GM10847 (cell line): Measurements from ENCODE around the gene CDH13.

Source experiments
- POLR2A ChIP-seq: IDR thresholded peaks from 2 replicates; pipeline ENCODE4 v1.6.1; 2011; ENCODE audit not compliant: insufficient read length; ENCODE audit errors: extremely low read depth

Gene CDH13

DNA sequence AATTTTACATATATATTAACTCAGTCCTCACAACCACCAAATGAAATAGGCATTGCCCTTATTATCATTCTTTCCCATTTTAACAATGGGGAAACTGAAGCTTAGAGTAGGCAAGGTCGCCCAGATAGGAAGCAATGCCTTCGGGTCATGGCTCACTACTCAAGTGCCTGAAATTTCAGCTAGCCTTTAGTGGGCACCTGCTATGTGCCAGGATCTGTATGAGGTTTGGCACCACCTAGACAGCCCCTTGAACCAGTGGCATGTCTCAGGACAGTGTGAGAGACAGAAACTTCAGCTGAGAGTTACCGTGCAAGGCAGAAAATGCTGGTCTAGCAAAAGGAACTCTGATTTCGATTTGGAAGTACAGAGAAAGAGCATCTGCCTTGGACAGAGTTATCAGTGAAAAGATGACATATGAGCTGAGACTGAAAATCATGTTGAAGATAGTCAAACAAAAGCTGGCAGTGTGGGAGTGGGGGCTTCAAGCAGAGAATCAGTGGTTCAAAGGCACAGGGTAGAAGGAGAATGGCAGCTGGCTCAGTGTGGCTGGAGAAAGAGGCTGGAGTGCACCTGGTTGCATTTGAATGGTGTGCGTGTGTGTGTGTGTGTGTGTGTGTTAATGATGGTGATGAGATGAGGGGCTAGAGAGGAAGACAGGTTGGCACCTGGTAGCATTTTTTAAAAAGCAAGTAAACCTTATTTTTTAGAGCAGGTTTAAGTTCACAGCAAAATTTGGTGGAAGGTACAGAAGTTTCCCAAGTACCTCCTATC, 29.1 kb downstream of the CDH13 start:
- no peak for TF ChIP-seq POLR2A

DNA sequence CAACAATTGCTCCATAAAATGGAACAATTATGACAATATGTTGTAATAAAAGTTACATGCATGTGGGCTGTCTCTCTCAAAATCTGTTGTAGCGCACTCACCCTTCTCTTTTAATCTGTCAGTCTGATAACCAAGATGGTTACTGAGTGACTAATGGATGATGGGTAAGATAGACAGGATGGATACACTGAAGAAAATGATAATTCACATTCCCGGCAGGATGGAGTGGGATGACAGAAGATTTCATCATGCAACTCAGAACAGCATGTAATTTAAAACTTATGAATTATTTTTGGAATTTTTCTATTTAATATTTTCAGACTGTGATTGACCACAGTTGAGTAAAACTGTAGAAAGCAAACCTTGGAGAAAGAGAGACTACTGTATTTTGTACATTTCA, 30.5 kb downstream of the CDH13 start:
- no peak for TF ChIP-seq POLR2A

DNA sequence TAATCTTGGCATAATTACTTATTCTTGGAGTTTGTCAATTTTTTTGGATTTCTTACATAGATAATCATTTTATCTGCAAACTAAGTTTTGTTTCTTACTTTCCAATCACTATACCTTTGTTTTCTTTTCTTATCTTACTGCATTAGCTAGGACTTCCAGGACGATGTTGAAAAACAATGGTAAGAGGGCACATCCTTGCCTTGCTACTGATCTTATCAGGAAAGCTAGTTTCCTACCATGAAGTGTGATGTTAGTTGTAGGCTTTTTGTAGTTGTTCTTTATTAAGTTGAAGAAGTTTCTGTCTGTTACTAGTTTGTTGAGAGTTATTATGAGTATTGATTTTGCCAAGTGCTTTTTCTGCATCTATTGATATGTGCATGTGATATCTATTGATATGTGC, 31.0 kb downstream of the CDH13 start:
- no peak for TF ChIP-seq POLR2A

DNA sequence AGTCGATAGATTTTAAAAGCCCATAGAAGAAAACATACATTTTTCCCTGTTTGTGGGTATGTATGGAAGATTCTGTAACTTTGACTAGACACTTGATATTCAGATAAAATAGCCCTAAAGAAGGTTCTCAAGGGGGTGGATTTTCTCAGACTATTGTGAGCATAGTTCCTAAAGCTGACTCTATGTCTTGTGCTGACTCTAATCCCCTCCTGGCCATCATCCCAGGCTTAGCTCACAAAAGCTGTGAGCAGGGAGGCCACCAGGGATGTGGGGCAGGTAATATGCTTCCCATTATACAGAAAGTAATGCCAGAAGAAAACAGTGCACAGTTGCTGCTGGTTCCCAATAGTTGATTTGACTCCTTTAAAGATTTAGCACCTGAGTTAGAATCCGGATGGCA, 32.0 kb downstream of the CDH13 start:
- no peak for TF ChIP-seq POLR2A

DNA sequence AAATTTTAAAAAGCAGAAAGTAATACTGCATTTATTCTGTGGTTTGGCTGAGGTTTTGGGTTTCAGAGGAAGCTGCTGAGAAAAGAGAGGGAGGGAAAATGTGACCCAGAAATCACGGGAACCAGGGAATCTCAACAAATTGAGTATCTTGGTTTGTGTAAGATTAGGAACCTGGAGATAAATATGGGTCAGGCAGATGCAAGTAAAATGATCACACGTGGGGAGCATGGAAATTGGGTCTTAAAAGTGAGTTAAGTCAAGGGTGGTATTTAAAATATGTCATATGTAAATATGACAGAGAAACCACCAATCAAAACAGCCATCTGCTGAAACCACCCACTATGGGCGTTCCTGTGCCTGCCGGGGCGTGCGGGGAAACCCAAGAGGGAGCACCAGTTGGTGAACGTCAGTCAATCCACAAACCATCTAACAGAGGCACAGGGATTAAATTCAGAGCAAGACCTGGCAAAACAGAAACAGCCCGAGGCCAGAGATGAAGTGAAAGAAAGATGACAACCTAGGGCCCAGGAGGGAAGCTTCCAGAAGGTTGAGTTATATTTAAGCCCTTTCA, 33.4 kb downstream of the CDH13 start:
- no peak for TF ChIP-seq POLR2A

DNA sequence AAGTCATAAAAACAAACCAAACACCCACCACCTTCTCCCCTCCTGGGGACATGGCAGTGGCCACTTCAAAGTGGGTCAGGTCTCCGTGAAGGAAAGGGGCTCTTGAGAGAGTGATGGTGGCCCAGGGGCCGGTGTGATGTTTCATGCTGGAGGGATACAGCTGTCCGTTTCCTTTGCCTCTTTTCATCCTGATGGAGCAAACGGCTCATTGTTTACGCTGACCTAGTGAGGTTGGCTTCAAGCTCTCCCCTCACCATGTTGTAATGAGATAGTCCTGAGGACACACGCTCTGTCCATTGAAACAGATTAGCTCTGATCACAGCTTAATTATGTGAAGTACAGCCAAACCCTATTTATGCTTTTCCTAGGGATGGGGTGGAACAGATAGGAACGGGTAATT, 34.2 kb downstream of the CDH13 start:
- no peak for TF ChIP-seq POLR2A

DNA sequence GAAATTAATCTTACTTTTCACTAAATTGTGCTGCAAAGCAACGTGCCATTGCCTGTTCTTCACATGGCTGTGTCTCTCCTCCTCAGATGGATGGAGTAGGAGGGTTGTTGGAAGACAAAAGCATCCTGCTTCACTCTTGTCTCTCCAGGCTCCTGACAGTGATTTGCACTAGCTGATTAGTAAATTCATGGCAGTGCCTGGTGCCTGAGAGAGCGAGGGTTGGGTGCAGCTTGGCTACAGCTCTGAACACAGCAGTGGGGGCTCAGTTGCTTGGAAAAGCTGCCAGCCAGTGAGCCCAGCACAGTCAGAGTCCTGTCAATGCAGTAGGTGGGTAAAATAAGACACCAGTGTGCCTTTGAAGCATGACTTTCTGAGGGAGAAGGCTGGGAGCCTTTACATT, 37.4 kb downstream of the CDH13 start:
- TF ChIP-seq POLR2A: no peak

DNA sequence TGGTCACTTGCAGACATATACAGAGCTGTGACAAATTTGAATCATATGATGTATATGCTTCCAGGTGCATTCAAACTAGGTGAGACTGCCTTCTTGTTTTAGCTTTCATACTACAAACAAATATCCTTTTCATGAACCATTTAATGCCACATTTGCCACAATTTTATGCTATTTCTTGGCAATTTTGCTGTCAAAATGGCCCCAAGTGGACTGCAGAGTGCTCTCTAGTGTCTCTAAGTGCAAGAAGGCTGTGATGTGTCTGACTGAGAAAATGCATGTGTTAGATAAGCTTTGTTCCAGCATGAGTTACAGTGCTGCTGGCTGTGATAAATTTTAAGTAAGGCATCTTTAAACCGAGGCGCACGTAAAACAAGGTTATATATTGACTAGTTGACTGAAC, 38.3 kb downstream of the CDH13 start:
- TF ChIP-seq POLR2A: no peak

DNA sequence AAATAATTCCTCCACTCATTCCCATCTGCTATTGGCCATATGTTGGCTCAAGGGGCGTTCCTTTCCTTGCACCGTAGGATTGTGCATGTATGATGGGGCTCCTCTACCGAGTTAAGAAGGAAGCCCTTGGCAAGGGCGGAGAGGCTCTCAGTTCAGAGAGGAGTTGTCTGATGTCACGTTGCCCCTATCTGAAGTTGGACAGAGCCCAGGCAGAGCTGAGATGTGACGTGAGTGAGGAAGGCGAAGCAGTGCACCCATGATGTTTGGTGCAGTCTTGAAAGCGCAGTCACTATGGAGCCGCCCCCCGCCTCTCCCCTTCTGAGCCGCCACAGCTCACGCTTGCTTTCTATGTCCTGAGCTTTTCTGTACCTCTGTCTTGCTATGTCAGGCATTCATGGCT, 40.7 kb downstream of the CDH13 start:
- no peak for TF ChIP-seq POLR2A

DNA sequence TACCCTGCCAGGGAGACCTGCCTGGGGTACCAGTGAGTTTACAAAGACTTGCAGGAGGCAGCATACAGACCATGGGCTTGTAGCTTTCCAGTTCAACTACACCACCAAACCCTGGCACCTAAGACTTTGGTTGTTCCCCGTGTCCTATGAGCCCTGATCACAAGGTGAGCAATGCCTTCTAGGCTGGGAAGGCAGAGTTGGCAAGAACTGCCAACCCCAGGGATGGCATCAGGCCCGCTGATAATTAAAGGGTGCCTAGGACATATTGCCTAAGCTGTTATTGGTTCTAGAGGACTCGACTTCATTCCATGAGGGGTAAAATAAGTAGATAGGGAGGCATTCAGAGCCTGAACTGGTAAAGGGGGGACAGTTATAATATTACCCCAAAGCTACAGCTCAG, 41.3 kb downstream of the CDH13 start:
- TF ChIP-seq POLR2A: no peak

DNA sequence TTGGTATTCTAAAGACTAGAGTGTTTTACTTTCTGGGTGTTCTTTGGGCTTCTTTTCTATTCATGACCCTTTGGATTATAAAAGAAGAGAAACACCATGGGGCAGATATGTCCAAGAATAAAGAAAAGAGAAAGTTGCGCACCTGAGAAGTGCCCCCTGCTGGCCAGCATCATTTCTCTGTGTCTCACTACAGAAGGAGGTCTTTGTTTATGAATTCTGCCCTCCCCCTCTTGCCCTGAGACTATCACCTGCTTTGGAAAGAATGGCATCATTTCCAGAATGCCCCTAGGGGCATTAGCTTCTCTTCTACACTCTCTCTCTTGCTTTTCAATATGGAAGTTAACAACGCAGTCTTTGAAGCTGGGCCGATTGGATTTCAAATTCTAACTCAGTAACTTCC, 45.0 kb downstream of the CDH13 start:
- no peak for TF ChIP-seq POLR2A

DNA sequence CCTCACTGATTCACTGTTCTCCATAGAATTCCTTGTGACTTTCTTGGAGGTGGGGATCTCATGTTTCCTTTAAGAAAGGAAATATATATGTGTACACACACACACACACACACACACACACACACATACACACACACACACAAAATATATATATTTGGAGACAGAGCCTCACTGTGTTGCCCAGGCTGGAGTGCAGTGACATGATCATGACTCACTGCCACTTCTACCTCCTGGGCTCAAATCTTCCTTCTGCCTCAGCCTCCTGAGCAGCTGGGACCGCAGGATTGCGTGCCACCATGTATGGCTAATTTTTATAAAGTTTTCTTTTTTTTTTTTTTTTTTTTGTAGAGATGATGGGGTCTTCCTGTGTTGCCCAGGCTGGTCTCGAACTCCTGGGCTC, 45.9 kb downstream of the CDH13 start:
- no peak for TF ChIP-seq POLR2A

DNA sequence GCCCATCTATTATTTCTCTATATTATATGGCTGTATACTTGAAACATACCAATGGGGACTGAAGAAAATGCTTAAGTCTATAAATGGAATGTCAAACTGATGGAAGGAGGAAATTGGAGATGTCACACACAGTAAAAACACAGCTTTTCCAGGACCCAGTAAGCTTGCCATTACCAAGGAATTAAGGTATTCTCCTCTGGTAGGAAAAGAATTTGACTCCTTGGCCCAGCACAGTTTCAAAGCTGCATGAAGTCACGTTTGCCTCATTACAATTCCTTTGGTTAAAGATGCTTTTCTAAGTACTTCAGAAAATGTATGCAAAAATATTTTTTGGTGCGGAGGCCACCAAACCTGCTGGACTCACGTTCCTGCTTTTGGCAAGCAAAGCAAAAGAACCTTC, 48.5 kb downstream of the CDH13 start:
- no peak for TF ChIP-seq POLR2A

DNA sequence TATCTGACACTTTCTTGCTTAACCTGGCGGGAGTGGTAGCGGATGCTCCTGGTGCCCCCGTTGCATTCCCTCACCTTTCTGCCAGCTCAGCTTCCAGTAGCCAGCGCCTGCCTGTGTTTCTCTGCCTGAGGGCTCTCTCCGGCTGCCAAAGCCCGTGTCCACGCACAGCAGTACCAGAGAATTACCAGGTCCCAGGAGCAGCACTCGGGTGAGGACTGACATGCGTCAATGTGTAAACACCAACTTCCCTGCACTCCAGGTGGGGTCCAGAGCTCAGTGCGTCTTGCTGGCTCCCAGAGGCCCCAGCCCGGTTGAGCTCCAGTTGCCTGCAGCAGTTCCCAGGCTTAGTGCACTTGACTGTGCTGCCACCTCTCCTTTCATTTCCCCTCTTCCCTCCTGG, 54.8 kb downstream of the CDH13 start:
- TF ChIP-seq POLR2A: no peak

DNA sequence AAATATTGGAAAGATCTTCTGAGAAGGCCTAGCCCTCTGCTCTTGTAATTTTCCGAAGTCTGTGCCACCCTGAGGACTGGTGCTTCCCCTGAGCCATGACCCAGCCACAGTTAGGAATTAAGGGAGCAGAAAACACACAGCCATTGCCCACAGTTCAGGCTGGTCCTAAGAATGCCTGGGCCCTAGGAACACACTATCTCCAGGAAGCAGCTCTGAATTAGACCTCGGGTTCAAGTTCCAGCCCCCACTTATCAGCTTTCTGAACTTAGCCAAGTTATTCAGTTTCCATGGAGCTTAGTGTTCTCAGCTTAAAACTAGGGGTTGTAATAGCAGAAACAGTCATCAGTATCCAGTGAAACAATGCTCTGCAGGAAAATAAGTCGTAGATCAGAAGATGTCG, 56.0 kb downstream of the CDH13 start:
- TF ChIP-seq POLR2A: no peak

DNA sequence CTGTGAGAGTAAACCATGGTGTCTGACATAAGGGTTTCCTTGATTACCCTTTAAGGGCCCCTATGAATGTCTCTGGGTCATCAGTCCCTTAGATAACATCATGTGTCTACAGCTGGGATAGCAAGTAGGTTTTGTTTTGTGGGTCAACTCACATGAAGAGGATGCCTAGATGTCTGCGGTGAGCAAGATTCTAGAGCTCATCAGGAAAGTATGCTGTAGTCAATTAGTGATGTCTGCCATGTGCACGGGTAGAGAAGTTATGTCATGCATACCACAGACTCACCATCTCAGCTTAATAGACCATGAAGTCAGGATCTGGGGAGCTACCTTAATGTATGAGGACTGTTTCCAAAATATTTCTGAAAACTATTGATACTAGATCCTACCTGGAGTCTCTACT, 57.5 kb downstream of the CDH13 start:
- no peak for TF ChIP-seq POLR2A

DNA sequence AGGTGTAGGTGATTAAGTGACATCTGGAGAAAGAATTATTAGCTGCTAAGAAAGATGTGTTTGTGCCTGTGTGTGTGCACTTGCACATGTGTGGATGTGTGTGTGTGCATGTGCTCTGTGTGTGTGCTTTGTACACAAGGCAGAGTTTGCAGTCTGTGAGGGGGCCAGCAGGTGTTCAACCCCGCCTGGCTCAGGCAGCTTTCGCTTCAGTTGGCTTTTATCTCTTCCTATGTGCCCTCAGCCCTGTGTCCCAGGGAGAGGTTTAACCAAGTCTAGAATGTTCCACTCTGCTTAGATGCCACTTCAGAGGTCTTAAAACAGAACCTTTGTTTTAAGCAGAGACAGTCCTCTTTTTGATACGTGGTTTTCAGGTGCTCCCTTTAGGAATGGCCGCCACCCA, 58.8 kb downstream of the CDH13 start:
- no peak for TF ChIP-seq POLR2A
